ENCODE data around the gene FMNL2.

Gene FMNL2

DNA sequence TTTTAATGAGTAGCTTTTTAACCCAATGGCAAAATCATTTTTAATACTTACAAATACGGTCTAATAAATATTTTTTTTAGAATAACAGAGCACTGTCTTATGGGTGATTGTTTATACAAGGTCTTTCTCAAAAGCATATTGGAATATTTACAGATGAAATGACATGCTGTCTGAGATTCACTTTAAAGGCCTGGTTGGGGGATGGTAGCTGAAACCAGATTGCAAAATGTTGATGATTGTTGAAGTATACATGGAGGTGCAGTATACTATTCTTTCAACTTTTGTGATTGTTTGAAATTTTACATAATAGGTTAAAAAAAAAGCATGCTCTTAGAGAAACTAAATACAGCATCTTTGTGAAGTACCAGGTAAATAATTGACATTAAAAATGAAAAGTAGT is 111.2 kb downstream of the FMNL2 start:
- no peak for DNase-seq (ENCODE audit: low read depth in 3 of 3)

DNA sequence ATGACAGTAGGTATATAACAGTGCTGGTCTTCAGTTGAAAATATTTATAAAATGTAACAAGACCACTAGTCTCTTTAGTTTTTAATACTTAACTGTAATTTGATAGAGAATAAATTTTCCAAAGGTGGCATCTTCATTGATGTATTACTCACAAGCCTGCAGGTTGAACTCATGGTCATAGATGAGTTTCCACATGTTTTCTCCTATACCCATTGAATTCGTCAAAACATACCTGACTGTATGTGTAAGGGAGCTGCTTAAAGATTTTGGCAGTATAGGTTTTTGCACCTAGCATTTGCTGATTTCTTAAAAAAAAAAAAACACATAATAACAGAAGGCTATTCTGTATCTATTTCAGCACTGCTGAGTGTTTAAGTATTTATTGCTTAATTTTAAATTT is 112.9 kb downstream of the FMNL2 start:
- no peak for DNase-seq (ENCODE audit: low read depth in 3 of 3)

DNA sequence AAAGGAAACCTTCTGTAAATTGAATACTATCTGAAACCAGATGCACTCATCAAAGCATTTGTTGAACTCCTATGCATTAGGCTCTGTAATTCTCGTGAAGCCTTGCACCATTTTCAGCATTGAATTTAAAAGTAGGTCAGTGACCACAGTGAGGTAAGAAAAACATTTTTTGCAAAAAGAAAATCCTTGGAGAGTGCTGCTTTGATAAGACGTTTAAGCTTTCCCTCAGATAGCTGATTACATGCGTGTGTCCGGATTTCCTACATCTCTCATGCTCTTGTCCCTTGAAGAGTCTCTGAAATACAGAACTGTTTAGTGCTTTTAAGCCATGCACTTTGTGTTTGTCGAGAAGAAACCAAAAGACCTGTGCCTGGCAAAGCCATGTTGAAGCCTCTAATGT is 113.6 kb downstream of the FMNL2 start:
- DNase-seq (ENCODE audit: low read depth in 3 of 3), result no peak

DNA sequence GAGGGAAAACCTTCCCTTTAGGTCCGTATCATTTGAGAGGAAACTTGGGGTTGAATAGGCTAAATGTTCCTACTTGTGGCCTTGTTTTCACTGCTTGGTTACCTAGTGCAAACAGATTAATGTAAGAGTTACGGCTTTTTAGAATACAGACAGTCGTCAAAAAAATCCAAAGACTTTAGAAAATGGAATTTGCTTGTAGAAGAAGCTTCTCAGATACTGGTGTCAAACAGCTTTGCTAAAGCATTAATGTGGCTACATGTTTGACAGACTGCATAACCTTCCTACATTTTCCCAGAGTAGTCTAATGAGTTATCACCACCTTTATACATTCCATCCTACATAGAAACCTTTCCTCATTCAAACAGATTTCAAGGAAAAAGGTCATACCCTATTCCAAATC is 114.6 kb downstream of the FMNL2 start:
- no peak for DNase-seq (ENCODE audit: low read depth in 3 of 3)

DNA sequence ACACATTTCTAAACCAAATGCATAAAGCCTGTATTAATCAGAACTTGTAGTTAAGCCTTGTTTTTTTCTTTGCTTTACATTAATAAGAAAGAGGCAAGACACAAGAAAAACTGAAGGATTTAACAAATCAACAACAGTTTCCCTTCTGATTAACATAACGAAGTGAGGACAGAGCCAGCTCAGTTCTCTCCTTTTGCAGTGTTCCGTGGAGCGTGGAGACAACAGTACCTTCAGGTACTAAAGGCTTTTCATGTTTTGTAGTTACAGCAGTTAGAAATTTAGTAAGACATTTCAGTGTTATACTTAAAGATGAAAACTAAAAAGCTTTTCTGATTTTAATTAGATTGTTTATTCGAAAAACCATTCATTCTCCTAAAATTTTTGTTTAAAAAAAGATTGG is 115.2 kb downstream of the FMNL2 start:
- no peak for DNase-seq (ENCODE audit: low read depth in 3 of 3)

DNA sequence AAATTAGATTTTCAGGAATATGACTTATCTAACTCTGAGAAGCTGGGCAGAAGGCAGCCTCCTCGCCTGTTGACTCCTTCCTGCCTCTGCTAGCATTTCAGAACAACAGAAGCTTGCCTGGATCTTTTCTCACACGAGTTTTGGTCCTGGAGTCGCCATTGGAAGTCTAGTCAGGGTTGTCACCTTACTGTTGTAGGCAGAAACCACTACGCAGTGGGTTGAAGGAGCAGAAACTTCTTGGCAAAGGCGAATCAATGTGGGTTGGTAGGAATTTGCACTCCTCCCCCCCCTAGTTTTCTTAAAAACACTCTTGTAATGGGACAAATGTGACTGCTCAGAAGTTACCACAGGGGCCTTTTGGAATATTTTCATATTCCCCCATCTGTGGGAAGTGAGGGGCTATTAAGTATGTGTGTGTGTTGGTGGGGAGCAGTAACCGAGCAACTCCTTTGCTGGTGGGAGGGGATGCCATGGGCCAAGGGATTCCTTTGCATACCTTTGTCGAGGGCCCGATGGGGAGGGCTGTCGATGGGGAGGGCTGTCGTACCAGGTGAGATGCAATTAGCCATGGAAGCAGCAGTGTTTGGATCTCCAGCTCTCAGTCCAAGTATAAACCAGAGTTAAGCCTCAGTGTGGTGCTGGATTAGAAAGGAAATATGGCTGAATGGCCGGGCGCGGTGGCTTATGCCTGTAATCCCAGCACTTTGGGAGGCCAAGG is 117.4 kb downstream of the FMNL2 start:
- DNase-seq (ENCODE audit: low read depth in 3 of 3), result no peak

DNA sequence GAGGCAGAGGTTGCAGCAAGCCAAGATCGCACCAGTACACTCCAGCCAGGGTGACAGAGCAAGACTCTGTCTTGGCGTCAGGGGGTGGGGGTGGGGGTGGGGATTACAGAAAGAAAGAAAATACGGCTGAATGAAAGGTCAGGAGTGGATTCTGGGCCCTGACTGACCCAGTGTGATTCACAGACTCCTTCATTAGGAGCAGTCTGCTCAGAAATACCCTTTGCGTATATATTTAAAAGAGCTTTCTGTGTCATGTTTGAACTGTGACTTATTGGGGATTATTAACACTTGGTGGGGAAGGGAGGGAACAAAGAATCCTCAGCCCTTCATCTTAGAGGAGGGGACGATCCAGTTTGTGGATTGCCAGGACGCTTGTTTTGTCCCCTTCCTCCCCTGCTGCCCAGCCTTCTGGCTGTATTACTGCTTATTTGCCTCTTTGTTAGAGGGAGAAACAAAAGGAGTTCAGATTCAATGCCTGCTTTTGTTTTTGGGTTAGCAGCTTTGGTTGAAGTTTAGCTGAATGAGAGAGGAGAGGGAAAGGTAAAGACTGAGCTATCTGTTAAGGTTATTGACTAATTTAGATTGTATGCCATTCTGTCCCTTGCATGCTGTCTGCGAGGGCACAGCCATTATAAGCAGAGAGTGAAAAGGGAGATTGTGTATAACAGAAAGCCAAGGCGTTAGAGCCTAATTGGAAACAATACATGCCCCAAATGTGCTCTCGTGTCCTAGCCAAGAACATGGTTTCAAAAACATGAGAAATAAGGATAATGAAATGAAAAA is 118.3 kb downstream of the FMNL2 start:
- DNase-seq (ENCODE audit: low read depth in 3 of 3), result no peak

DNA sequence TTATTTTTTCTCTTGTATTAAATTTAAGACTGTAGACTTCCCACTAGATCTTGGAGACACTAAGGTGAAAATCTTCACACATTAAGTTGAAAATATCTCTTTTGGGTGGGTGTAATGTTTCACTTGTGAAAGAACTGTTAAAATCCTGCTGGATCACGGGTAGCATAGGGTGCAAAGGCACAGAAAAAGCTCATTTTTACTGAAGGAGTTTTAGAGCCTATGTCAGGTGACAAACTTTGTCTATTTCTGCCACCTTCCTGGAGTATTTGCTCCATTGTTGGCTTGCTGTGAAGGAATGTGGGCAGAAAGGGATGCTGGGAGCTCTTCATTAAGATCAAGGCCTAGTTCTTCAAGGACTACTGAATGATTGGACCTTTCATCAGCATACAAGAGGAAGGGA is 119.4 kb downstream of the FMNL2 start:
- no peak for DNase-seq (ENCODE audit: low read depth in 3 of 3)

DNA sequence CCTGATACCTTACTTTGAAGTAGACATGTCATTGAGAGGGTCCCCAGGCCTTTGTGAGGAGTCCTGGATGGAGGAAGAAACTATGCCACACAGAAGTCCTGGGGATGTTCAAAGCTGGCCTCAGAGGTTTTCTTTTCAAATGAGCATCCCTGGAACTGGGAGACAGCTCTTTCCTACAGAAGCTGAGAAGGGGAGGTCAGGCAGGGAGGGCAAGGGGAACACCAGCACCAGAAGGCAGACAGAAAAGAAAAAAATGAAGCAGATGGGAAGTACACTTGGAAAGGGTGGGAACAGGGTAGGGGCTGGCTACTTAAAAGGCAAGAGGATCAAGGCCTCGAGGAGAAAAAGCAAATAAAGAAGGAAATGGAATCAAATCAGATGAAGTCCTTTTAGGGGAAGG is 120.0 kb downstream of the FMNL2 start:
- DNase-seq (ENCODE audit: low read depth in 3 of 3), result no peak

DNA sequence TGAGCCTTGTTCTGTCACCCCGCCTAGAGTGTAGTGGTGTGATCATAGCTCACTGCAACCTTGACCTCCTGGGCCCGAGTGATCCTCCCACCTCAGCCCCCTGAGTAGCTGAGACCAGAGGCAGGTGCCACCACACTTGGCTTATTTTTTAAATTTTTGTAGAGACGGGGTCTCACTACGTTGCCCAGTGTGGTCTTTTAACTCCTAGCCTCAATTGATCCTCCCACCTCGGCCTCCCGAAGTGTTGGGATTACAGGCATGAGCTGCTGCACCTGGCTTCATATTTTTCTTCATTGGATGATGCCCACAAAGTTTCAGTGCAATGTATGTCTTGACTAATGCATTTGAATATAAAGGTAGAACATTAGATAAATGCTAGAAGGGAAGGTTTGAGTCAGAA is 120.8 kb downstream of the FMNL2 start:
- DNase-seq (ENCODE audit: low read depth in 3 of 3), result no peak

DNA sequence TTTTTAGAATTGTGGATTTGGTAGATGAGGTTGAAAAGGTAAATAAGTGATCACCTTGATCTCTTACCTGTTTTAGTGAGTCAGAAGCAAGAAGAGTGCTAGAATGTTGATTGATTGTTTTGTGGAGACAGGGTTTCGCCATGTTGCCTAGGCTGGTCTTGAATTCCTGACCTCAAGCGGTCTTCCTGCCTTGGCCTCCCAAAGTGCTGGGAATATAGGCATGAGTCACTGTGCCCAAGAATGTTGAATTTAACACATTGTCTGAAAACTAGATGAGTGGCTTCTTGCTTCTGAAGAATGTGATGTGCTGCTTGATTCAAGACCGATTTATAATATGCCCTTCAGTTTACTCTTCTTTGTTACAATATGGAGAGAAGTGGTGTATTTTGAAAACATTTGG is 121.3 kb downstream of the FMNL2 start:
- no peak for DNase-seq (ENCODE audit: low read depth in 3 of 3)

DNA sequence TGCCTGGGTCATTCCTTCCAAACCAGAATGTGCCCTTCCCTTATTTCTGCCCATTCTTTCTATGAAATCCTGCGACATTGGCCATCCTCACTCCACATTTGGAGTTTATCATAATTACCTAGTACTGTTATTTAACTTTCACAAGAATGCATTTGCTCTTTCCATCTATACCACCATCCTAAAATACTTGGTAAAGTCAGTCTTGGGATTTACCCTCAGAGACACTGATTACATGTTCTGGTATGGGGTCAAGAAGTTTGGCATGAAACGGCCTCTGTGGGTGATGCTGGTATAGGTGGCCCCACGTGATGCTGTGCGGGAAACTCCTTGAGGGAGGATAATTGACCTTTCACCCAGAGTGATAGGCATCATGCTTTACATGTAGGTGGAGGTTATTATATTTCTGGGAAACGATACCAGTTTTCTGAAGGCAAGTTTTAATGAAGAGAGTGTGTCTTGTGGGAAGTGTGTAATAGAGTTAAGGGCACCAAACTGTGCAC is 123.5 kb downstream of the FMNL2 start:
- DNase-seq (ENCODE audit: low read depth in 3 of 3), result no peak

DNA sequence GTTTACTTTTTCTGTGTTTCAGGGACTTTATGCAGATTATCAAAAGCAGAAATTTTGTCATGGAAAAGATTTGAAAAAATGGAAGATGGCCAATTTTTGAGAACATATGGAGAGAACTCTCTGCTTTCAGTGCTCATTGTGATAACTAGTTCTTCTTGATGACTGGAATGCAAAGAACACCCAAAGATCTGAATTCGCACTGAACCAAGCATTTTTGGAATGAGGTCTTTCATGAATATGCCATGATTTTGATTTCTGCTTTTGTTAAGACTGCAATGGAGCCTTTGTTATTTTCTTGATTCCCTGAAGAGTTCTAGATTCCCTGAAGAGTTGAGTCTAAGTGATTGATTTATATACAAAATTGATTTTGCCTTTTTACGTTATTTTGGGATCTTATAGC is 124.1 kb downstream of the FMNL2 start:
- DNase-seq (ENCODE audit: low read depth in 3 of 3), result no peak

DNA sequence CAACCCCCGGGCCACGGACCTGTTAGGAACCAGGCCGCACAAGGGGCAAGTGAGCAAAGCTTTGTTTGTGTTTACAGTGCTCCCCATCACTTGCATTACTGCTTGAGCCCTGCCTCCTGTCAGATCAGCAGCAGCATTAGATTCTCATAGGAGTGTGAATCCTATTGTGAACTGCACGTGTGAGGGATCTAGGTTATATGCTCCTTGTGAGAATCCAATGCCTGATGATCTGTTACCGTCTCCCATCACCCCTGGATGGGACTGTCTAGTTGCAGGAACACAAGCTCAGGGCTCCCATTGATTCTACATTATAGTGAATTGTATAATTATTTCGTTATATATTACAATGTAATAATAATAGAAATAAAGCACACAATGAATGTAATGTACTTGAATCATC is 125.6 kb downstream of the FMNL2 start:
- no peak for DNase-seq (ENCODE audit: low read depth in 3 of 3)

DNA sequence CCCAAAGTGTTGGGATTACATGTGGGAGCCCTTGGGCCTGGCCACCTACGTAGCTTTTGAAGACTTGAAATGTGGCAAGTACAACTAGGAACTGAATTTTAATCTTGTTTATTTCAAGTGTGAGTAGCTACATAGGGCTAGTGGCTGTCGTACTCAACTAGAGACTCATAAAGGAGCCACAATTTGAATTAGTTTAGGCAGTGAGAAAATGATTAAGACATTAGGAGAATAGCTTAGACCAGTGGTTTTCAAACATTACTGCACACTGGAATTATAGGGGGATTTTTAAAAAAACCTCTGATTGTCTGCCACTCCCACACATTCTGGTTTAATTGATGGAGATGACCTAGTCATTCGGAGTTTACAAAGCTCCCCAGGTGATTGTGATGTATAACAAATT is 127.1 kb downstream of the FMNL2 start:
- no peak for DNase-seq (ENCODE audit: low read depth in 3 of 3)

DNA sequence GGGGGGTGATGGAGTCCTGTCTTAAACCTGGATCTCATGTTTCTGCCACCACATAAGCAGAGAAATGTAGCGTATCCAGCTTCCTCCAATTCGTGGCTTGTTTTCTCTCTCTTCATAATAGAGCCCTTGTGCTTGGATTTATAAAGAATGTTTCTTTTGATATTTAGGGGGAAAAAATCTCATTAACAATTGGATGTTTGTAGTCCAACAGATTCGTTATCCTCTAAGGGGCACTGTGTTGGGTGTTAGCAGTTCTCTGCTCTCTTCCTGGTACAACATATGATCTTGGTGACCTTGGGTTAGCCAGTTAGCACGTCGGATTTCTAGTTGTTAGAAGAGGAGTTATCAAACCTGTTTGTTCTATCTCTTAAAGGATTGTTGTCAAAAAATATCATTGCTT is 127.8 kb downstream of the FMNL2 start:
- DNase-seq (ENCODE audit: low read depth in 3 of 3), result no peak

DNA sequence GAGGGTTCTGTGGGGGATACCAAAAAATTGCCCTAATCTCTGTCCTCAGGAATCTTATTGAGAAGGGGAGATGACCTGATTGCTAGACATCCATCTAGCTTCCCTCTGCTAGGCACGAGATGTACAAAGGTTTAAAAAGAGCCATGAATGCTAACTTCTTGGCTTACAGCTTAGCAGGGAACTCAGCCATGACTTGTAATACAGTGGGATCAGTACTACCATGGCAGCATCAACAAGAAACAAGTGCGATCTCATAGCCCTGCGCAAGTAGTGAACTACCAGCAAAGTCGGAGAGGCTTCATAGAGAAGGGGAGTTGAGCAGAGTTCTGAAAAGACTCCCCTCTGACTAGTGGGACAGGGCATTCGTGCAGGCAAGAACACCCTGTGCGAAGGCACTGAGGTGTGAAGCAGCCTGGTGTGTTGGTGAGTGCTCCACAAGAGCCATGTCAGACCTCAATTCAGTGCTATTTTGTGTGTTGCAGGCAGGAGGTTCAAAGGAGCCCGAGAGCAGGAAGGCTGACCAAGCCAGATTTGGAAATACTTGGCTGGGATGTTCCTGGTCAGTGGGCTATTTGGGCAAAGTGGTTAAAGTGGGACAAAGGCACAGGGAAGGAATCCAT is 130.0 kb downstream of the FMNL2 start:
- no peak for DNase-seq (ENCODE audit: low read depth in 3 of 3)

DNA sequence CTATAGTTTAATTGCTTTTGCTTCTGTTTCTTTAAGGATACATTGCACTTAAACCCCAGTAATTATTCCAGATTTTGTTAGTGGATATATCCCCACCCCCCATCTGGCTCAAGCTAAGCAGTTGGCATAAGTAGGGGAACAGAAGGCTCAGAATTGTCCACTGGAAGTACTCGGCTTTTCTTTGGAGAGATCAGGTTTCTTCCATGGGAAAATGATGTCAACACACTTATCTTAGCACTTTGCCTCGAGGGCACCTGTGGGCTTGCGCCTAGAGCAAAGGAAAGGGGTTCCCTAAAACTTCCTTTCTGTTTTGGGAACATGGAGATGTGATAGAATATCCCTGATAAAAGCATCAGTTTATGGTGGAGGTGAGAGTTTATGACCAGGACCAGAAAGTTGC is 130.6 kb downstream of the FMNL2 start:
- no peak for DNase-seq (ENCODE audit: low read depth in 3 of 3)

DNA sequence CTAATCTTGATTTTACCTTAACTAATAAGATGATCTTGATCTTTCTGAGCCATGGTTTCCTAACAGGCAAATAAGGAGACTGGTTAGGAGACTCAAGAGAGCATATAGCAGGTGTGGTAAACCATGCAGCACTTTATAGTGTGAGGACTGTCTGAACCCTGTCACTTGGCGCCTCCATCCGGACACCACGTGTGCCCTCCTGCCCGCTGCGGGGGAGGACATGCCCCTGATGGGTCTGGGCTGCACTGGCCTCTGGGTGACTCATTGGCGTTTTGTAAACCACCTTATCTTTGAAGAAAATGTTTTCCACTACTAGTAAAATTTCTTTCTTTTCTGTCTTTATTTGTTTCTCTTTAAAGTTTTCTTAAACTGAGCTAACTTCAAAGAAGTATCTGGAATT is 131.1 kb downstream of the FMNL2 start:
- no peak for DNase-seq (ENCODE audit: low read depth in 3 of 3)

DNA sequence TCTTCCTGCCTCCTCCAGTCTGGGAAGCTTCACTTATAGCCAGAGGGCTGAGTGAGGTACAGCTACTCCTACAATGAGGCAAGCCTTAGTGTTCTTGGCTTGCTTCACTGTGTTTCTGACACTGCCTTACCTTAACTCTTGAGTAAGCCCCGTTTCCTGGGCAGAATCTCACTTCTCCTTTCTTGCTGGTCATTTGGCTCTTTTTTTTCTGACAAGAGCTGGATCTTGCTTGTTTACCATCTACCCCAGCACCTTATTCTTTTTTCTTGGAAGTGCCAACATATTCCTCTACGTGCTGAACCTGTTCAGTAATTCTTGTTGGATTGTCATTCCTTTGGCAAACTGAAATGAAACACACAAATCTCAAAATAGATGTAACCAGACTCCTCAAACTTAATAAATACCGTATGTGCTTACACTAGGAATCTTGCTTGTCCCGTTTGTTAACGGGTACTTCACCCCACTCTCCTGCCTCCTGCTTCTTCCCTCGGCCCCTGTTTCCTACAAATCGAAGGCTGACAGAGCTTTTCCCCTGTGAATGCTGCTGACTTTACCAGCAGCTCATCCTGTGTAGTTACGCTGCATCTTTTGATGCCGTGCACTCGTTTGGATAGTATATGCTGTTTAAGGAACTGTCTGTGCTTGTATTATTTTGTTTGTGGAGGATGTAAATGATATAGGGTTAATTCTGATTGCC is 132.2 kb downstream of the FMNL2 start:
- DNase-seq (ENCODE audit: low read depth in 3 of 3), result no peak

DNA sequence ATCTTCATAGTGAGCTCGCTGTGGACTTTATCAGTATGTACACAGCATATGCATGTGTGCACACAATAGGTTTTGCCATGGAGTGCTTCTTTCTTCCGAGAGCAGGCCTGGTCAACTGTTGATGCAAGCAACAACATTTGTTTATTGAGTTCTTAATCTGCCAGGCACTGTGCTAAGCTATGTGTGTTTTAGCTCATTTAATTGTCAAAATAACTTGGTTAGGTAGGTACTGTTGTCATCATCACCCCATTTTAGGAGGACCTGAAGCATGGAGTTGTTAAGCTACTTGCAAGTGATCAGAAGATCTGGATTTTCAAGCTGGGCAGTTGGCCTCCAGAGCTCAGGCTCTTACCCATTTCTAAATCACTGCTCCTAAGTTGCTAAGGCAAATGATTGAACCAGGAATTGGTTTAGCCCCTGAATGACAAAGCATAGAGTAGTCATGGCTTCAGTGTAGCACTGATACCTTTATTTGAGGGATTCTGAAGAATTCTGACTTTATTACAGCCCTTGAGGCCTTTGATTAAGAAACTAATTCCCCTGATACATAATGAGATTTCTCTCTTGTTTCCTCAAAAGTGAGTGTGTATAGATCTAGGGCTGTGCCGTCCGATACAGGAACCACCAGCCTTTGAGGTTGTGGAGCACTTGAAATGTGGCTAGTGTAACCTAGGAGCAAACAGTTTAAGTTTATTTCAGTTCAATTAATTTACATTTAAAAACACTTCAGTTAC is 132.9 kb downstream of the FMNL2 start:
- no peak for DNase-seq (ENCODE audit: low read depth in 3 of 3)

Data from stimulated activated CD4-positive, alpha-beta T cell treated with anti-CD3 and anti-CD28 coated beads, TNF-alpha, amount 100 ng/mL, for 4 hours (primary cell).